CD4-positive, alpha-beta T cell treated with Interleukin-1 beta for 1 hour (primary cell): ENCODE measurements around the gene STXBP1.

Experiments used
- DNase-seq, 2 donors: peaks; one replicate each; pipeline ENCODE4 v3.0.0-alpha.2; 2020 to 2022

Gene STXBP1

GRCh38 chr9:127660886-127661741, 49.0 kb downstream of the STXBP1 start:
- DNase-seq: no peak

- DNase-seq: no peak
Measured at GRCh38 chr9:127662617-127663016, 50.5 kb downstream of the STXBP1 start.

- no peak for DNase-seq
Measured at GRCh38 chr9:127664324-127664677, 52.2 kb downstream of the STXBP1 start.

DNA sequence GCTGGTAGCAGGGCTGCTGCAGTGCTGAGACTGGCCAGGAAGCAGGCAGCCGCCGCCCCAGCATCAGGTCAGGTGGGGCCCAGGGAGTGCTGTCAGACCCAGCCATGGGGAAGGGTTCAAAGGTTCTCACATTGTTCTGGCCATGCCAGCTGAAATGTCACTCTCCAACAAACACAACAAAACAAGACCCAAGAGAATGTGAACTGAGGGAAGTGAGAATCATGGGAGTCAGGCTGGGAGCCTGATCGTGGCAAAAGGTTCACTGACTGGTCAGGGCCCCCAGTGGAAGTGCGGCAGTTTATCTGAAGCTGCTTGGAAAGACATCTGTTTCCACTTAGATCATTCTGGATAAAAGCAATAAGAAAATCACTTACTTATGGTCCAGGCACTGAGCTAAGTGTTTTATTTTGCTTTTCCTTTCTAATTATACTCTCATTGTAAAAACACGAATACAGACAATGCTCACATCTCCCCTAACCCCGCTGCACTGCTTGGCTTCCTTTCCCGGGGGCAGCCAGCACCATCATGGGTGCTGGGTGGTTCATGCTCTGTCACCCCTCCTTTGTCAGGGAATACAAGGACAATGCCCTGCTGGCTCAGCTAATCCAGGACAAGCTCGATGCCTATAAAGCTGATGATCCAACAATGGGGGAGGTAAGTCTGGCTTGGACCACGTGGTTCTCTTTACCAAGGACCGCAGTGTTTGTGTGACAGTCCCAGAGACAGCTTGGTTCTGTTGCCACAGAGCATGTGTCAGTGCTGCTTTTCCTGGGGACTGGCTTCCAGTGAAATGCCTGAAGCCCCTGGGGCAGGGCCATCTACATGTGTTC, 52.8 kb downstream of the STXBP1 start:
- no peak for DNase-seq

GRCh38 chr9:127667127-127667844, 55.2 kb downstream of the STXBP1 start:
- no peak for DNase-seq

DNA sequence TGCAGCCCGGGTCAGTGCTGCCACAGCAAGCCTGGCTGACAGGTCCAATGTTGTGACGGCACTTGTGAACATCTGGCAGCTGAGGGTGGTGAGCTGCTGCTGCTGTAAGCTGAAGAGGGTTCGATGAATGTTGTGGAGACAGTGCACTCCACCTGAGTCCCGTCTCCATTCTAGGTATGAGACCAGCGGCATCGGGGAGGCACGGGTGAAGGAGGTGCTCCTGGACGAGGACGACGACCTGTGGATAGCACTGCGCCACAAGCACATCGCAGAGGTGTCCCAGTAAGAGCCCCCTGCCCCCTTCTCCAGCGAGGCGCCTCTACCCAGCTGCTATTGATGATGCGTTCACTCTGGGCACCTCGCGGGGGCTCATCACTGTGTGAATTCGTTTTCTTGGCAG, 55.8 kb downstream of the STXBP1 start:
- no peak for DNase-seq

GRCh38 chr9:127673234-127673633, 61.2 kb downstream of the STXBP1 start:
- DNase-seq: no peak

GRCh38 chr9:127676638-127677037, 64.6 kb downstream of the STXBP1 start:
- no peak for DNase-seq

DNA sequence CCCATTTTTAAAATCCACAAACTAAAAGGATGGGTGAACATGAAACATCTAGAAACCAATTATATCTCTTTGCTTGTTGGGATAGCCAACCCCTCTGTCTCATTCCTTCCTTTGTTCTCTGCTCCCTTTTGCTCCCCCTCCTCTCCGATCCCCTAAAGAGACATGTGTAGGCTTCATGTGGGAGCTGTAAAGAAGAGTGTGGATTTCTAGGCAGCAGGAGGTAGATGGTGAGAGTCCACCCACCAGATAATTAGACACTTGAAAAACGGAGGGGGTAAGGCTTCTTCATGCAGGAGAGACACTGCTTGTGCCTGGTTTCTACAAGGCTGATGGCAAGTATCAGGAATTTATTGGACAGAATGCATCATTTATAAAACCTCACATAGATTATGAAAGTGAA, 67.4 kb downstream of the STXBP1 start:
- DNase-seq: no peak

GRCh38 chr9:127680226-127680625, 68.1 kb downstream of the STXBP1 start:
- DNase-seq: no peak

GRCh38 chr9:127680846-127681245, 68.8 kb downstream of the STXBP1 start:
- no peak for DNase-seq

DNA sequence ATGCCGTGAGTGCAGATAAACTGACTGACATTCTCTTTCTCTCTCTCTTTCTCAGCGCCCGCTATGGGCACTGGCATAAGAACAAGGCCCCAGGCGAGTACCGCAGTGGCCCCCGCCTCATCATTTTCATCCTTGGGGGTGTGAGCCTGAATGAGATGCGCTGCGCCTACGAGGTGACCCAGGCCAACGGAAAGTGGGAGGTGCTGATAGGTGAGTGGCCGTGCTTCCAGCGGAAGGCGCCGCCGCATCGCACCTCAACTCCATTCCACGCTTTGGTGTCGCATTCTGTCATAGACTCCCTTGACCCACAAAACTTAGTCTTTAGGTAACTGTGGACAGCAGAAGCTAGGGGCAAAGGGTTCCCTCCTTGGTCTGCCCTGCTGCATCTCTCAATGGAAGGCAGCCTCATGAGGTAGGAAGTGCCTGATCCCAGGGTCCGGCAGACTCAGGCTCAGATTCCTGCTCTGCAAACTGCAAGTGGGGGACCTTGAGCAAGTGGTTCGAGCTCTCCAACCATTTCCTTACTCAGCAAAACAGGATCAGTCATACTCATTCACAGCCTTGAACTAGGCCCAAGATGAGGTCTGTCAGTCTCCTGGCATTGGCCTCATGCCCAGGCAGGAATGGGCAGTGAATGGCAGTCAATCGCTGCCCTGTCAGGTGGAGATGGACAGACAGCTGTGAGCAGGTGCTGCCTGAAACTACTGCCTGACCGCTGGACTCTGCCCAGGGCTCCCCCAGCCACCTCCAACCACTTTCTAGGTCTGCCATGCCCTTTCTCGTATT, 70.5 kb downstream of the STXBP1 start:
- DNase-seq: no peak

GRCh38 chr9:127683723-127684122, 71.6 kb downstream of the STXBP1 start:
- no peak for DNase-seq

DNA sequence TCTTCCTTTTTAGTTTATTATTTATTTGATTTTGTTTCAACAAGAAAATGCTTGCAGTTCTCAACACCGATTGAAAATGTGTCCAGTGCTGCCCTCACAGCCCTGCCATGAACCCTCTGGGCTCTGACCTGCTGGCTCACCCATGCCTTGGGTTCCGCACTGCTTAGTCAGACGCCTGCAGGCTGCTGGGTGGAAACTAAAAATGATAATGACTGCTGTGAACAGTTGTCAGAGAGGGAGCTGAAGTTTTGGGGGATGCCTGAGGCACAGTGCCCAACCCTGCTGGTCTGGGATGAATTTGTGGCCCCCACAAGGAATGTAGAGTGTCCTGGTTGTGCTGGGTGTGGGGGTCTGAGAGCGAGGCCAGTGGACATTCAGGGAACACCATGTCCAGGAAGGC, 72.5 kb downstream of the STXBP1 start:
- DNase-seq: no peak

DNA sequence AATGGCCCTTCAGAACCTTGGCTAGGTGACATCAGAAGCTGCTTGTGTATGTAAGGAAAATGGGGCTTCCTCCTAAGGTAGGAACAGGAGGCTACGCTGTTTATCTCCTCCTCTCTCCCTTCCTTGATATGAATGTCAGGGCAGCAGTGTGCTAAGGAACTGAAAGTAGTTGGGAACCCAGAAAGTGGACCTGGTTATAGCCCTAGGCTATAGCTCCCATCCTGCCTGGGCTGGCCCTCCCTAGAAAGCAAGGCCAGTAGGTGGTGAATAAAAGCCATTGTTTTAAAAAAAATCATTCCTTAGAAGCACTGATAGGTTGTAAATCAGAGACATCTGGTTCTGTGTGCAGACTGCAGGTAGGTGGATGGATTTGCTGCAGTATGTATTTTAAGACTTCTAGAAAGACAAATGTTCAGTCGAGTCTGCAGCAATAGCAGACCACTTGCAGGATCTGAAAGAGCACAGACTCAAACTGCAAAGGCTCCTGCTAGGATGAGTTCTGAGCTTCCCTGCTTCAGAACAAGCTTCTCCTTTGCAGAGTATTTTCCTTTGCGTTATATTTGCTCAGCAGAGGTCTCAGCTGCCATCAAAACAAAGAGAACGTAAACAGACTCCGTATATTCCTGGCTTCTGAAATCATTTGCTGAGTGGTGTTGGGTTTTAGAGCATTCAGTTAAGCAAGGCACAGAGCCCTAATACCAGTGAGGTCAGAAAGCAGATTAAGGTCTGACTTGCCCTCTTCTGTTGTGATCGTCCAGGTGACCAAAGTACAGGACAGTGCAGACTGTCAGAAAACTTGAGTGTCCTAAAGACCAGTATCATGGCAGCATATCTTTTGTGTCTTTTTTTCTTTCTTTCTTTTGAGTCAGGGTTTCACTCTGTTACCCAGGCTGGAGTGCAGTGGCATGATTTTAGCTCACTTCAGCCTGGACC, 74.7 kb downstream of the STXBP1 start:
- no peak for DNase-seq

DNA sequence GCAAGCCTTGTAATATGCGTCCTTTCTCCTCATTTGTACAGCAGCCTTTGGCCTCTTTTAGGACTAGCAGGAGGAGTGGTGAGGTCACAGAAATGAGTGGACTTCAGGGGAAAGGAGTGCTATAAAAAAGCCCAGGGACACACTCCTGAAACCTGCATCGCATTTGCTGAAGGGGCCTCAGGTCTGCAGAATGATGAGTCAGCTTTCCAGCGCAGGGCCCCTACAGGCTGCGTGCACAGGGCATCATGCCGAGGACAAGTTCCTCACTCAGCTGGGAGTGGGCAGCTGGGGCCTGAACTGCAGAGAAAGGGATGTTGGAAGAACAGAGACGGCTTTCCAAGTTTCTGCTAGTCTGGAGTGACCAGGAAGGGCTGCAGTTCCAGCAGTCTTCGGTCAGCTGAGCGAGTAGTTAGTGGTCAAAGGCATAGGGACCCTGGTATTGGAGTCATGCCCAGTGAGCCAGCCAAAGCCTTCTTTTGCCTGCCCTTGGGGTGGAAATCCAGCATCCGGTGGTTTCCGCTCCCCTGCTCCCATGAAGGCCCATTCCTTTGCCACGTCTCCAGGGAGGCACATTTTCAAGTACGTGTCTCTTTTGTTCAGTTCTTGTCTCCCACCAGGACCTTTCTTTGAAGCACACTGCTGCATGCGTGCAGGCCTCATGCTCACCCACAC, 77.4 kb downstream of the STXBP1 start:
- DNase-seq: no peak

GRCh38 chr9:127690735-127691134, 78.7 kb downstream of the STXBP1 start:
- DNase-seq: no peak

- DNase-seq: no peak
Measured at GRCh38 chr9:127692071-127692470, 80.0 kb downstream of the STXBP1 start.

DNA sequence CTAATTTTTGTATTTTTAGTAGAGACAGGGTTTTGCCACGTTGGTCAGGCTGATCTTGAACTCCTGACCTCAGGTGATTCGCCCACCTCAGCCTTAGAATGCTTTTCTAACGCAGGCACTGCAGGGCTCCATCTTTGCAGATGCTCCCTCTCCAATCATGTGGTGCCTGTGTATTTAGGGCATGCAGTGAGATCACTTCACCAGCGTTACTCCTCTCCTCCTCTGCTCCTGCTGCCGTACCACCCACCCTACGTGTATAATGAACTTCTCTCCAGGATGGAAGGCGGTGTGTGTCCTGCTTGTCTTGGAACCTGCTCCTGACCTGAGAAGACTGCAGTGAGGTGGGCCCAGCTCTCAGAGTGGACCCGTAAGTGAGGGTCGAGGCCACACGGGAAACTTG, 81.1 kb downstream of the STXBP1 start:
- no peak for DNase-seq

GRCh38 chr9:127693697-127694096, 81.6 kb downstream of the STXBP1 start:
- DNase-seq: no peak
